Pericardium fibroblast (primary cell): ENCODE measurements around the gene PLCXD1. TPM values are rescaled to one million over a fixed set of nuclear protein-coding genes. Genes with fewer than 3 reads are reported as not detected.

Experiments used
- total RNA-seq: library from RNA; depleted of rRNA; stranded (reverse); fragments of >200 nt; gene quantifications from 2 replicates; pipeline ENCODE4 v1.2.3, GENCODE V29; 2015

The PLCXD1 gene
- 7.7 and 12.7 TPM in 2 replicates for total RNA-seq

DNA sequence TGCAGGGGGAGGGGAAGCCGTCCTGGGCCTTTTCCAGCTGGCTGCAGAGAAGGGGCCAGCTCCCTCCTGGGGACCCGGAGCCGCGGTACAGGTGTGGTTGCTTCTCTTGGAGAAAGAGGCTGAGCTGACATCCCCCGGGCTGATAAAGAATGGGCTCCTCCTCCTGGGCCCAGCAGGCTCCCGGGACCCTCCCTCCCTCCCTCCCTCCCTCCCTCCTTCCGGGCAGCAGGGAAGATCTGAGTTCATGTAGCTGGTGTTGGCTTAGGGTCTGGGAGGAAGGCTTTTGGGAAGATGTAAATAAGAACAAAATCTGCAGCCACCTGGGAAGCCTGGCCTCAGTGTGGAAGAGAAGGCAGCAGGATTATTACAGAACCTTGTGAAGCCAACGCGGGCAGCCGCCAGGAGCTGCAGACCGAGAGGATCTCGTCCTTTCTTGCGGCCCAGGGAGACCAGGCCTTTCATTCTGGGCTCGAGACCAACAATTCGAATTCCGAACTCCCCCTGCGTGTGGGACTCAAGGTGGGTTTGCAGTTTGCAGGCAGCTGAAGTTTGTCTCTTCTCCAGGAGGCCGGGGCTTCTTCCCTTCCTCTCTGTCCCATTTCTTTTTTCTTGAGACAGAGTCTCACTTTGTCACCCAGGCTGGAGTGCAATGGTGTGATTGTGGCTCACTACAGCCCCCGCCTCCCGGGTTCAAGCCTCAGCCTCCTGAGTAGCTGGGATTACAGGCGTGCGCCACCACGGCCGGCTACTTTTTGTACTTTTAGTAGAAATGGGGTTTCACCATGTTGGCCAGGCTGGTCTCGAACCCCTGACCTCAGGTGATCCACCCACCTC, at the start of gene PLCXD1:
TSS of gene PLCXD1 (plus strand) at position 216 of the 834 bp plus-strand sequence. CDS start 2,807 bp downstream, outside the sequence.

DNA sequence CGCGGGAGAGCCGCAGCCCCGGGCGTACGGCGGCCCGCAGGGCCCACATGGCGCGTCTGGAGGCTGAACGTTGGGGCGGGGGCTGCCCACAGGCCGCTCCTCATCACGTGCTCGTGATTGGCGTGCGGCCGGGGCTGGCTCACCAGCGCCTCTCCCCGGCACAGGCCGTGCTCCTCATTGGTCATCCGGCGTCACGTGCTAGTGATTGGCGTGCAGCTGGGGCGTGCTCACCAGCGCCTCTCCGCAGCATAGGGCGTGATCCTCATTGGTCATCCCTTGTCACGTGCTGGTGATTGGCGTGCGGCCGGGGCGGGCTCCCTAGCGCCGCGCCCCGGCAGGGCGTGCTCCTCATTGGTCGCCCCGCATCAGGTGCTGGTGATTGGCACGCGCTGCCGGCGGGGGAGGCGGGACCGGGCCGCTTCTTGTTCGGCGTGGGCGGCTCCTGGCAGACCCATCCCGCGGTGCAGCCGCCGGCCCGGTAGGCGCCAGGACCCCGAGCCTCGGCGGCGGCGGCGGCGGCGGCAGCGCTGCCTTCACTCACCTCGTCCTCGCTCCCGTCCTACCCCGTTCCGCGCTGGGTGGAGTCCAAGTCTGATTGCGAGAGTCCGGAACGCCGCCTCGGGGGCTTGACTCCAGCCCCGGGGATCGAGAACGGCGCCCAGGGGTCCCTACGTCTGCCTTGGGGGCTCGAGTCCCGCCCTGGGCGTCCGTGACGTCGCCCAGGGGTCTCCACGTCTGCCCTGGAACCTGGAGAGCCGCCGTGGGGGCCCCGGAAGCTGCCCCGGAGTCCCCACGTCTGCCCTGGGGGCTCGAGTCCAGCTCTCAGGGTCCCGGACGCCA, 37.8 kb downstream of the PLCXD1 start, which contains the start of gene GTPBP6:
TSS of gene GTPBP6 (minus strand) at position 58 of the 840 bp plus-strand sequence. CDS start at position 49, 9 bp downstream.

Other genes starting within 250 kb of the PLCXD1 start
- 38.7 and 56.3 TPM in 2 replicates for gene GTPBP6, start 37.4 kb downstream of the PLCXD1 start, total RNA-seq
- 7.1 and 13.7 TPM in 2 replicates for gene PPP2R3B, start 105.5 kb downstream of the PLCXD1 start, total RNA-seq